ENCODE results near the gene TEKT2.

The TEKT2 gene

DNA sequence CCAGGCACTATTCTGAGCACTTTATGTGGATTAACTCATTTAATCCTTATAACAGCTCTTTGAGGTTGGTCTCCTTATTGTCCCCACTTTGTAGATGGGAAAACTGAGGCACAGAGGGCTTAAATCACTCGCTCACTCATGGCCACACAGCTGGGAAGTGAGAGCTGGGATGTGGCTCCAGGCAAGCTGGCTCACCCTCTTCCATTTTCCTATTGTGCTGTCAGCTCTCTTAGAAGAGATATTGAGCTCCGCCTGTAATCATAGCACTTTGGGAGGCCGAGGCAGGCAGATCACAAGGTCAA is 45.0 kb downstream of the TEKT2 start:
- no peak for DNase-seq

DNA sequence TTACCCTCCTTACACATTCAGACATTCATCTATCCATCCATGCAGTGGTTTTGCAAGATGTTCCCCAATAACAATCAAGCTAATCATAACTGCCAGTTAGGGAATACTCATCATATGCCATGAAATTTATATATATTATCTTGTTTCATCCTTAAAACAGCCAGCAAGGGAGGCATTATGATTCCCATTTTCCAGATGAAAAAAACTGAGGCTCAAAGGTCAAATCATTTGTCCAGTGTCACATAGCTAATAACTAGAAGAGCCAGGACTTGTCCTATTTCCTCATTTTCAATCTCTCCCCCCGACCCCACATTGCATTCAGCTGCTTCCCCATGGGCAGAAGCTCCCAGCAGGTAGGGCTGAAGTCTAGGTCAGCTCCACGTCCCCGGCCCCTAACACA is 48.1 kb downstream of the TEKT2 start:
- DNase-seq, result no peak

- peak; percentile 94 for DNase-seq
These were observed 49.6 kb downstream of the TEKT2 start for GRCh38 chr1:36133484-36133883.

DNA sequence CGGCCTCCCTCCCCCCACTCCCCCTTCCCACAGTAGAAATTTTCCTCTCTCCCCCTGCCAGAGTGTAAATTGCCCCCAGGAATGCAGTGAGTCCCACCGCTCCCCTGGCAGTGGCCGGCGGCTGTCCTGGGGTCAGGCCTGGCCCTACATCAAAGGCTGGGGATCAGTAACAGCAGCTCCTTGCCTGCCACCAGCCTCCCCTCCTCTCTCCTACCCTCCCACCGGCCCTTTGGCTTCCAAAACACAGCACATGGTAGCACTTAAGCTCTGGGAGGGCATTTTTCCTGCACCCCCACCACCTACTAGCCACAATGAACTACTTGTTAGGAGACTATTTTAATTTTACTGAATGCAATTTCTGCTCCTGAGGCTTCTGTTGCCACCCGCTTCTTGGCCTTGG is 50.1 kb downstream of the TEKT2 start:
- no peak for DNase-seq

DNA sequence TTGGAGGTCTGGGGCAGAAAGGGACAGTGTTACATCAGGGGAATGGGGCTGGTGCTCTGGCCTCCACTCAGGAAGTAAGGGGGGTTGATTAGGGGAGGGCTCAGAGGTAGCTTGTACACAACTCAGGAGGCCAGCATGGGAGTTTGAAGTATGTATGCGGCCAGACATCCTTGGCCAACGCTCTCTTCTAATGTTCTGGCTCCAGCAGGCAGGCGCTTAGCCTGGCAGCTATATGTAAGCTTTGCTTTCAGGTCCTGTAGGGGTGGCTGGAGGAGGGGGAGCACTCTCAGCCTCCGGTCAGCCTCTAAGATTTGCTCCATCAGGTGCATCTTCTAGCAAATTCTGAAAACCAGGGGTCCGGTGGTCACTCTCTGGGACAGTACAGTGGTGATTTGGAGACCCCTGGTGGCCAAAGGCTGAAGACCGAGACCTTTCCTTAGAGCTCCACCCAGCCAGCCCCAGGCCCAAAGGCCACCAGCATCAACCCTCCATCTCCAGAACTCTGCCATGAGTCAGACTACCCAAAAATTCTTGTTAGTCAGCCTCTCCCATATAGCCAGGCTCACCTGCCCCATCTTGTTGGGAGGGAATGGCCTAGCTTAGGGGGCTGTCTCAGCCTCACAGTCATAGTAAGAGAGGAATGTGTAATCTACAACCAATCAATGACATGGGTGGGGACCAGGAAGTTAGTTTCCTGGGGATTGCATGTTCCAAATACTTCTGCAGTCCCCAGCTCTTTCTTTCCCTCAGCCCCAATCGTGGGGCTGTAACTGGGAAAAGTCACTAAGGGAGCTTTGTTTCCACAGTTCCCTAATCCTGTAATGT is 50.8 kb downstream of the TEKT2 start:
- peak; percentile 76 for DNase-seq

- DNase-seq, result no peak
These were observed 51.4 kb downstream of the TEKT2 start for GRCh38 chr1:36135330-36135667.

- no peak for DNase-seq
These were observed 51.9 kb downstream of the TEKT2 start for GRCh38 chr1:36135796-36136195.

DNA sequence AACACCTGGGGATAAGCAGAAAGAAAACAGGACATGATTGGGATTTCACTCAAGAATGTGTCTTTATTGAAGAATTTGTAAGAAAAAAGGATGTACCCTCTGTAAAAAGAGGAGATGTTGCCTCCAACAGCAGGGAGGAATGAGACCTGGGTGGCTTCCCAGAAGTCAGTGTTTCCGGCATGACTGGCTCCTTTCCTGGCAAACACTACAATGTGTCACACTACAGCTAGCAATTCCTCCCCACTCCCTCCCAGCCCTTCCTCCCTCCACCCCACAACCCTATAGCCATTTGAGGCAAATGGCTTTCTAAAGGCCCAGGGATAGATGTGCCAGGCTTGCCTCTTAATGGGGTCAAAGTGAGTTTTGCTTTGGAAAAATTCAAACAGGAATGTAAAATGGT is 52.6 kb downstream of the TEKT2 start:
- DNase-seq, result peak; percentile 90

- no peak for DNase-seq
These were observed 53.3 kb downstream of the TEKT2 start for GRCh38 chr1:36137226-36137625.

DNA sequence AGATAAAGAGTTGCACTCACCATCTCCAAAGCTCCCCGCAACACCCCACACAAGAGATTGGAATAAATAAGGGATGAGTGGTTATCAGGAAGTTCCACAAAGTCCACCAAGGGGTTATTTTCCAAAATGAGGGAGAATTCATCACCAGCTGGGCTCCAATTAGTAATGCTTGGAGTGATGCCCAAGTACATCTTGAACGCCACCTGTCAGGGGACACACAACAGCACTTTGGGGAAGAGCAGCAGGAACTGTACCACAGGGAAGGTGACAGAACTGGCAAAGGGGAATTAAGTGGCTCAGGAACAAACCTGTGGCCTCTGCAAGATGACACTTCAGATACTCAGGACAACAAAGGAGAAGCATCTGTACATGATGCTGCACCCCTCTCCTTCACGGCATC is 53.9 kb downstream of the TEKT2 start:
- DNase-seq, result no peak

Data from fibroblast of skin of abdomen (primary cell).